Measurements from ENCODE around the gene CRYGS. TPM values are rescaled to one million over a fixed set of nuclear protein-coding genes. Genes with fewer than 3 reads are reported as not detected.
A peak's percentile ranks its signal among the peaks of the same experiment; 100 is the strongest.

CRYGS gene
- total and polyA plus RNA-seq, 9 of the 15 experiments (the other 6 are each of a cell fraction or from before 2014, with no cell fraction given), result 1.5 to 3.8 (median 2.0) TPM

- peak; percentile 22; the same call in 1 of the 2 replicates for TF ChIP-seq SMC3 (conservative IDR thresholded peaks at IDR 0.05; ENCODE audit: insufficient read depth, low read depth, low read length)
- TF ChIP-seq MAFF (IDR thresholded peaks at IDR 0.05; ENCODE audit: low read length), result no peak
- TF ChIP-seq CEBPB (tag; IDR thresholded peaks at IDR 0.05), result peak; percentile 52
- no peak for TF ChIP-seq FOXP4 (CRISPR knock-in tag; IDR thresholded peaks at IDR 0.05; ENCODE audit: borderline replicate concordance)
- TF ChIP-seq, protein P1, sequence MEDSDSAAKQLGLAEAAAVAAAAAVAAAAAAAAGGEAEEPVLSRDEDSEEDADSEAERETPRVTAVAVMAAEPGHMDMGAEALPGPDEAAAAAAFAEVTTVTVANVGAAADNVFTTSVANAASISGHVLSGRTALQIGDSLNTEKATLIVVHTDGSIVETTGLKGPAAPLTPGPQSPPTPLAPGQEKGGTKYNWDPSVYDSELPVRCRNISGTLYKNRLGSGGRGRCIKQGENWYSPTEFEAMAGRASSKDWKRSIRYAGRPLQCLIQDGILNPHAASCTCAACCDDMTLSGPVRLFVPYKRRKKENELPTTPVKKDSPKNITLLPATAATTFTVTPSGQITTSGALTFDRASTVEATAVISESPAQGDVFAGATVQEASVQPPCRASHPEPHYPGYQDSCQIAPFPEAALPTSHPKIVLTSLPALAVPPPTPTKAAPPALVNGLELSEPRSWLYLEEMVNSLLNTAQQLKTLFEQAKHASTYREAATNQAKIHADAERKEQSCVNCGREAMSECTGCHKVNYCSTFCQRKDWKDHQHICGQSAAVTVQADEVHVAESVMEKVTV (CRISPR knock-in tag; IDR thresholded peaks at IDR 0.05), result peak; percentile 40; the same call in 1 of the 2 replicates
- TF ChIP-seq, protein P2, sequence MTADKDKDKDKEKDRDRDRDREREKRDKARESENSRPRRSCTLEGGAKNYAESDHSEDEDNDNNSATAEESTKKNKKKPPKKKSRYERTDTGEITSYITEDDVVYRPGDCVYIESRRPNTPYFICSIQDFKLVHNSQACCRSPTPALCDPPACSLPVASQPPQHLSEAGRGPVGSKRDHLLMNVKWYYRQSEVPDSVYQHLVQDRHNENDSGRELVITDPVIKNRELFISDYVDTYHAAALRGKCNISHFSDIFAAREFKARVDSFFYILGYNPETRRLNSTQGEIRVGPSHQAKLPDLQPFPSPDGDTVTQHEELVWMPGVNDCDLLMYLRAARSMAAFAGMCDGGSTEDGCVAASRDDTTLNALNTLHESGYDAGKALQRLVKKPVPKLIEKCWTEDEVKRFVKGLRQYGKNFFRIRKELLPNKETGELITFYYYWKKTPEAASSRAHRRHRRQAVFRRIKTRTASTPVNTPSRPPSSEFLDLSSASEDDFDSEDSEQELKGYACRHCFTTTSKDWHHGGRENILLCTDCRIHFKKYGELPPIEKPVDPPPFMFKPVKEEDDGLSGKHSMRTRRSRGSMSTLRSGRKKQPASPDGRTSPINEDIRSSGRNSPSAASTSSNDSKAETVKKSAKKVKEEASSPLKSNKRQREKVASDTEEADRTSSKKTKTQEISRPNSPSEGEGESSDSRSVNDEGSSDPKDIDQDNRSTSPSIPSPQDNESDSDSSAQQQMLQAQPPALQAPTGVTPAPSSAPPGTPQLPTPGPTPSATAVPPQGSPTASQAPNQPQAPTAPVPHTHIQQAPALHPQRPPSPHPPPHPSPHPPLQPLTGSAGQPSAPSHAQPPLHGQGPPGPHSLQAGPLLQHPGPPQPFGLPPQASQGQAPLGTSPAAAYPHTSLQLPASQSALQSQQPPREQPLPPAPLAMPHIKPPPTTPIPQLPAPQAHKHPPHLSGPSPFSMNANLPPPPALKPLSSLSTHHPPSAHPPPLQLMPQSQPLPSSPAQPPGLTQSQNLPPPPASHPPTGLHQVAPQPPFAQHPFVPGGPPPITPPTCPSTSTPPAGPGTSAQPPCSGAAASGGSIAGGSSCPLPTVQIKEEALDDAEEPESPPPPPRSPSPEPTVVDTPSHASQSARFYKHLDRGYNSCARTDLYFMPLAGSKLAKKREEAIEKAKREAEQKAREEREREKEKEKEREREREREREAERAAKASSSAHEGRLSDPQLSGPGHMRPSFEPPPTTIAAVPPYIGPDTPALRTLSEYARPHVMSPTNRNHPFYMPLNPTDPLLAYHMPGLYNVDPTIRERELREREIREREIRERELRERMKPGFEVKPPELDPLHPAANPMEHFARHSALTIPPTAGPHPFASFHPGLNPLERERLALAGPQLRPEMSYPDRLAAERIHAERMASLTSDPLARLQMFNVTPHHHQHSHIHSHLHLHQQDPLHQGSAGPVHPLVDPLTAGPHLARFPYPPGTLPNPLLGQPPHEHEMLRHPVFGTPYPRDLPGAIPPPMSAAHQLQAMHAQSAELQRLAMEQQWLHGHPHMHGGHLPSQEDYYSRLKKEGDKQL (CRISPR knock-in tag; IDR thresholded peaks at IDR 0.05; ENCODE audit: borderline replicate concordance), result no peak
- TF ChIP-seq THRAP3 (IDR thresholded peaks at IDR 0.05; ENCODE audit: borderline replicate concordance), result no peak
- TF ChIP-seq NUFIP1 (IDR thresholded peaks at IDR 0.05; ENCODE audit: partially characterized antibody), result no peak
- no peak for TF ChIP-seq NRF1 (conservative IDR thresholded peaks at IDR 0.05 in 1 of 2, IDR thresholded peaks at IDR 0.05 in 1 of 2)
- TF ChIP-seq JUND (IDR thresholded peaks at IDR 0.05; ENCODE audit: borderline replicate concordance, low read depth, low read length), result peak; percentile 24; the same call in 1 of the 2 replicates
- TF ChIP-seq JUND (tag; IDR thresholded peaks at IDR 0.05; ENCODE audit: borderline replicate concordance, low read depth, low read length), result no peak
- TF ChIP-seq, protein P3, sequence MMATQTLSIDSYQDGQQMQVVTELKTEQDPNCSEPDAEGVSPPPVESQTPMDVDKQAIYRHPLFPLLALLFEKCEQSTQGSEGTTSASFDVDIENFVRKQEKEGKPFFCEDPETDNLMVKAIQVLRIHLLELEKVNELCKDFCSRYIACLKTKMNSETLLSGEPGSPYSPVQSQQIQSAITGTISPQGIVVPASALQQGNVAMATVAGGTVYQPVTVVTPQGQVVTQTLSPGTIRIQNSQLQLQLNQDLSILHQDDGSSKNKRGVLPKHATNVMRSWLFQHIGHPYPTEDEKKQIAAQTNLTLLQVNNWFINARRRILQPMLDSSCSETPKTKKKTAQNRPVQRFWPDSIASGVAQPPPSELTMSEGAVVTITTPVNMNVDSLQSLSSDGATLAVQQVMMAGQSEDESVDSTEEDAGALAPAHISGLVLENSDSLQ (IDR thresholded peaks at IDR 0.05), result no peak
- TF ChIP-seq ZSCAN29 (IDR thresholded peaks at IDR 0.05), result no peak
- TF ChIP-seq CEBPG (CRISPR knock-in tag; IDR thresholded peaks at IDR 0.05), result peak; percentile 15; the same call in 1 of the 2 replicates
- TF ChIP-seq CEBPG (tag; conservative IDR thresholded peaks at IDR 0.05 in 1 of 2, IDR thresholded peaks at IDR 0.05 in 1 of 2), result peak in 1 of 2 experiments; percentile 25; a peak in 2 of 4 replicates
- TF ChIP-seq ZNF217 (CRISPR knock-in tag; IDR thresholded peaks at IDR 0.05), result no peak
- peak; percentile 98 for TF ChIP-seq ZNF384 (IDR thresholded peaks at IDR 0.05; ENCODE audit: low read depth, low read length)
- no peak for TF ChIP-seq POLR3G (IDR thresholded peaks at IDR 0.05; ENCODE audit: extremely low read depth, insufficient read length, insufficient replicate concordance)
- no peak for TF ChIP-seq EZH2 (IDR thresholded peaks at IDR 0.05; ENCODE audit: borderline replicate concordance, low read depth, low read length)
Measured at GRCh38 chr3:186589121-186589520, 44.9 kb upstream of the CRYGS start (continued).
